HepG2 (cell line): Measurements from ENCODE around the gene ANO10. TPM values are rescaled to one million over a fixed set of nuclear protein-coding genes. Genes with fewer than 3 reads are reported as not detected.

ENCODE experiments used
- ATAC-seq: fragments of 200-7000 bp; cut with Tn5 transposase; 3 replicates; pipeline ENCODE4 v1.9.1; 2020; ENCODE audit warnings: mild to moderate bottlenecking, moderate library complexity
- BruUV-seq: library from RNA; stranded (reverse); fragments of 400-500 nt; replicated peaks from 2 replicates; lab custom pipeline; 2021; lab: Mats Ljungman, UMichigan
- CTCF ChIA-PET: fragments of 300-600 bp; formaldehyde crosslinking; extraction: SDS; loops from one replicate; lab custom pipeline; 2021; ENCODE audit warnings: low total read pairs, inconsistent platforms, low intra/inter-chr PET ratio; lab: Yijun Ruan, JAX
- POLR2A ChIA-PET: fragments of 350-600 bp; sonication (Branson Sonifier 250); formaldehyde crosslinking; loops from one replicate; lab custom pipeline; 2020; ENCODE audit warnings: antibody characterized with exemption, inconsistent platforms; lab: Yijun Ruan, JAX
- DNase-seq: peaks from one replicate; pipeline ENCODE4 v3.0.0-alpha.2; 2015; ENCODE audit warnings: low spot score
- FAIRE-seq: peaks from 3 replicates; lab custom pipeline; 2011; peaks lifted over from hg19 to GRCh38; lab: Jason Lieb, UNC
- H2AFZ ChIP-seq: one replicate; pipeline ENCODE4 v1.6.1; 2011; ENCODE audit warnings: low read length, inconsistent platforms
- H3K27ac ChIP-seq: fragments of 300-600 bp; 3 replicates; pipeline ENCODE4 v1.8.0; 2011; ENCODE audit warnings: mixed run types, mild to moderate bottlenecking, mixed read lengths, low read length, inconsistent platforms; ENCODE audit not compliant: insufficient read depth; ENCODE audit errors: extremely low read length
- H3K27me3 ChIP-seq, 2 experiments: fragments of 200-600 bp in 1 of 2; 2 replicates in 1 of 2; 3 replicates in 1 of 2; pipeline versions ENCODE4 v1.6.0 to v1.8.0; 2011; ENCODE audit warnings: low read length in 2 of 2, mild to moderate bottlenecking in 2 of 2, moderate library complexity in 2 of 2, inconsistent platforms in 1 of 2; ENCODE audit not compliant: insufficient read depth in 2 of 2, control insufficient read depth in 1 of 2
- H3K36me3 ChIP-seq, 2 experiments: fragments of 200-600 bp in 1 of 2; replicated peaks in 1 of 2; 2 replicates in 1 of 2; 3 replicates in 1 of 2; pipeline versions ENCODE4 v1.5.1 to v1.8.0; 2011; ENCODE audit warnings: low read length in 2 of 2, inconsistent platforms in 1 of 2; ENCODE audit not compliant: insufficient read depth in 2 of 2, control insufficient read depth in 1 of 2
- H3K4me1 ChIP-seq: 2 replicates; pipeline ENCODE4 v1.5.1; 2012; ENCODE audit warnings: low read length, inconsistent platforms; ENCODE audit not compliant: insufficient read depth
- H3K4me2 ChIP-seq: 2 replicates; pipeline ENCODE4 v1.6.0; 2011; ENCODE audit warnings: low read depth, low read length, inconsistent platforms
- H3K4me3 ChIP-seq, 3 experiments: fragments of 200-600 bp in 1 of 3; sonication (generic), shearing (Covaris generic) in 1 of 3; replicated peaks in 1 of 3; 2 replicates each; pipeline ENCODE4 v1.5.1; 2011 to 2016; ENCODE audit warnings: low read length in 3 of 3, inconsistent platforms in 2 of 3, low read depth in 2 of 3, mild to moderate bottlenecking in 2 of 3, control low read depth in 1 of 3, mixed read lengths in 1 of 3; ENCODE audit not compliant: insufficient read depth in 1 of 3
- H3K79me2 ChIP-seq: one replicate; pipeline ENCODE4 v1.6.1; 2011; ENCODE audit warnings: low read length, inconsistent platforms; ENCODE audit not compliant: insufficient read depth
- H3K9ac ChIP-seq: 2 replicates; pipeline ENCODE4 v1.6.0; 2011; ENCODE audit warnings: mild to moderate bottlenecking, low read depth, low read length, inconsistent platforms; ENCODE audit not compliant: insufficient read depth
- H3K9me3 ChIP-seq: 2 replicates; pipeline ENCODE4 v1.5.1; 2012; ENCODE audit warnings: mild to moderate bottlenecking, low read length
- H4K20me1 ChIP-seq: 2 replicates; pipeline ENCODE4 v1.6.0; 2011; ENCODE audit warnings: inconsistent platforms, mild to moderate bottlenecking, low read length, moderate library complexity; ENCODE audit not compliant: insufficient read depth
- CSRNP2 ChIP-seq: sonication (generic); formaldehyde crosslinking; conservative IDR thresholded peaks from 2 replicates; pipeline ENCODE4 v1.8.0; 2022; ENCODE audit warnings: low read depth, missing genetic modification reagents
- EZH2 ChIP-seq: conservative IDR thresholded peaks from 2 replicates; pipeline ENCODE4 v1.6.1; 2012; ENCODE audit warnings: mild to moderate bottlenecking, low read depth, low read length, moderate library complexity
- IRF1 ChIP-seq: sonication (generic); formaldehyde crosslinking; IDR thresholded peaks from 2 replicates; pipeline ENCODE4 v1.4.0; 2020; ENCODE audit warnings: low read depth, mild to moderate bottlenecking, missing genetic modification reagents
- IRF9 ChIP-seq: sonication (generic); formaldehyde crosslinking; IDR thresholded peaks from 2 replicates; pipeline ENCODE4 v1.8.0; 2022; ENCODE audit warnings: missing genetic modification reagents, mild to moderate bottlenecking, borderline replicate concordance
- NFE2 ChIP-seq: sonication (generic); formaldehyde crosslinking; IDR thresholded peaks from 2 replicates; pipeline ENCODE4 v1.4.0; 2020; ENCODE audit warnings: missing genetic modification reagents
- PAX8 ChIP-seq: sonication (generic); formaldehyde crosslinking; IDR thresholded peaks from 2 replicates; pipeline ENCODE4 v1.8.0; 2022; ENCODE audit warnings: mild to moderate bottlenecking, missing genetic modification reagents, borderline replicate concordance
- PLRG1 ChIP-seq: fragments of 450-650 bp; conservative IDR thresholded peaks from 2 replicates; pipeline ENCODE4 v1.6.1; 2016
- SIN3A ChIP-seq: IDR thresholded peaks from 2 replicates; pipeline ENCODE4 v1.6.1; 2011; ENCODE audit warnings: low read depth, mild to moderate bottlenecking, control low read depth, low read length, borderline replicate concordance
- STAT5B ChIP-seq: sonication (generic); formaldehyde crosslinking; IDR thresholded peaks from 2 replicates; pipeline ENCODE4 v1.4.0; 2020; ENCODE audit warnings: missing genetic modification reagents
- ZNF274 ChIP-seq: sonication (generic); formaldehyde crosslinking; IDR thresholded peaks from 2 replicates; pipeline ENCODE4 v1.5.1; 2020; ENCODE audit warnings: mild to moderate bottlenecking, missing genetic modification reagents
- ZNF282 ChIP-seq: fragments of 450-650 bp; IDR thresholded peaks from 2 replicates; pipeline ENCODE4 v1.6.1; 2018; ENCODE audit not compliant: partially characterized antibody
- ZNF329 ChIP-seq: sonication (generic); formaldehyde crosslinking; IDR thresholded peaks from 2 replicates; pipeline ENCODE4 v1.9.0; 2021; ENCODE audit warnings: low read depth, mild to moderate bottlenecking, missing genetic modification reagents
- ZNF598 ChIP-seq: sonication (generic); formaldehyde crosslinking; IDR thresholded peaks from 2 replicates; pipeline ENCODE4 v1.5.1; 2020; ENCODE audit warnings: mild to moderate bottlenecking, missing genetic modification reagents, borderline replicate concordance
- ZNF605 ChIP-seq: sonication (generic); formaldehyde crosslinking; IDR thresholded peaks from 2 replicates; pipeline ENCODE4 v1.8.0; 2022; ENCODE audit warnings: mild to moderate bottlenecking, missing genetic modification reagents
- ZNF761 ChIP-seq: sonication (generic); formaldehyde crosslinking; conservative IDR thresholded peaks from 2 replicates; pipeline ENCODE4 v1.4.0; 2020; ENCODE audit warnings: mild to moderate bottlenecking, missing genetic modification reagents
- ZNF776 ChIP-seq: sonication (generic); formaldehyde crosslinking; IDR thresholded peaks from 2 replicates; pipeline ENCODE4 v1.4.0; 2020; ENCODE audit warnings: mild to moderate bottlenecking, missing genetic modification reagents
- whole genome bisulfite sequencing: methylation state at CpG from one replicate; pipeline ENCODE4 v1.1.6; 2017; ENCODE audit warnings: low lambda C conversion rate; 5-methylcytosine and 5-hydroxymethylcytosine counted together
- in situ Hi-C: cut with HindIII; loops from 2 replicates; pipeline ENCODE4 v1.10.0; 2017; ENCODE audit warnings: low pct_unique_long_range_greater_than_20kb; ENCODE audit not compliant: extremely low pct_ligation_motif_present
- intact Hi-C: fragments of 100-400 bp; cut with micrococcal nuclease; formaldehyde crosslinking; loops from one replicate; pipeline ENCODE4 v1.10.0; 2022; ENCODE audit not compliant: unreplicated experiment
- polyA plus RNA-seq, 8 experiments: library from polyadenylated mRNA; depleted of rRNA in 3 of 8; stranded (reverse) in 7 of 8; unstranded in 1 of 8; fragments of >200 nt; fragmentation: Illumina TruSeq in 4 of 8; extraction: Trizol in 4 of 8; gene quantifications; 2 replicates each; pipeline versions ENCODE4 v1.2.1 to v1.2.3, GENCODE V29; 2011 to 2016; ENCODE audit warnings: low read depth in 4 of 8, missing spikeins in 1 of 8, mixed read lengths in 1 of 8; ENCODE audit not compliant: insufficient read depth in 1 of 8
- total RNA-seq, 5 experiments: library from RNA; depleted of rRNA; stranded (reverse); fragments of >200 nt; fragmentation: Illumina TruSeq; extraction: Trizol; gene quantifications; 2 replicates each; pipeline ENCODE4 v1.2.3, GENCODE V29; 2016; ENCODE audit warnings: low read depth in 1 of 5
- TF ChIP-seq, protein P1 (sequence below): sonication (generic); formaldehyde crosslinking; IDR thresholded peaks from 2 replicates; pipeline ENCODE4 v1.4.0; 2020; ENCODE audit warnings: mild to moderate bottlenecking, missing genetic modification reagents, borderline replicate concordance

Gene ANO10
- total and polyA plus RNA-seq, 2 of the 13 experiments (the other 11 are each of a cell fraction or from before 2014, with no cell fraction given) = 10.4 to 13.1 TPM

DNA sequence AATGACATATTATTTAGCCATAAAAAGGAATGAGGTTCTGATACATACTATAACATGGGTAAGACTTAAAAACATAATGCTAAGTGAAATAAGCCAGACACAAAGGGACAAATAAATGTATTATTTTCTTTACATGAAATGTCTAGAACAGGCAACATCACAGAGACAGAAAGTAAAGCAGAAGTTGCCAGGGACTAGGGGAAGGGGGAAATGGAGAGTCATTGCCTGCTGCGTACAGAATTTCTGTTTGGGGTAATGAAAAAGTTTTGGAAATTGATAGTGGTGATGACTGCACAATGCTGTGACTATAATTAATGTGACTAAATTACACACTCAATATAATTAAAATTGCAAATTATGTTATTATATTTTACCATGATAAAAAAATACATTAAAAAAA is 99.9 kb downstream of the ANO10 start:
- ATAC-seq (no peak), FAIRE-seq (no peak), DNase-seq (no peak)
- H3K4me2 ChIP-seq = no peak overlapping the region
- TF ChIP-seq CSRNP2 (CRISPR knock-in tag) = no peak
- no peak for TF ChIP-seq PAX8
- no peak for TF ChIP-seq EZH2
- no peak for TF ChIP-seq IRF9 (CRISPR knock-in tag)
- TF ChIP-seq ZNF605 (CRISPR knock-in tag) = no peak
- TF ChIP-seq ZNF329 (CRISPR knock-in tag) = no peak
- no peak for TF ChIP-seq ZNF776 (CRISPR knock-in tag)
- TF ChIP-seq ZNF282 = no peak
- no peak for TF ChIP-seq ZNF274 (CRISPR knock-in tag)
- TF ChIP-seq SIN3A = no peak
- TF ChIP-seq PLRG1 = no peak
- no peak for TF ChIP-seq STAT5B
- TF ChIP-seq, protein P1, sequence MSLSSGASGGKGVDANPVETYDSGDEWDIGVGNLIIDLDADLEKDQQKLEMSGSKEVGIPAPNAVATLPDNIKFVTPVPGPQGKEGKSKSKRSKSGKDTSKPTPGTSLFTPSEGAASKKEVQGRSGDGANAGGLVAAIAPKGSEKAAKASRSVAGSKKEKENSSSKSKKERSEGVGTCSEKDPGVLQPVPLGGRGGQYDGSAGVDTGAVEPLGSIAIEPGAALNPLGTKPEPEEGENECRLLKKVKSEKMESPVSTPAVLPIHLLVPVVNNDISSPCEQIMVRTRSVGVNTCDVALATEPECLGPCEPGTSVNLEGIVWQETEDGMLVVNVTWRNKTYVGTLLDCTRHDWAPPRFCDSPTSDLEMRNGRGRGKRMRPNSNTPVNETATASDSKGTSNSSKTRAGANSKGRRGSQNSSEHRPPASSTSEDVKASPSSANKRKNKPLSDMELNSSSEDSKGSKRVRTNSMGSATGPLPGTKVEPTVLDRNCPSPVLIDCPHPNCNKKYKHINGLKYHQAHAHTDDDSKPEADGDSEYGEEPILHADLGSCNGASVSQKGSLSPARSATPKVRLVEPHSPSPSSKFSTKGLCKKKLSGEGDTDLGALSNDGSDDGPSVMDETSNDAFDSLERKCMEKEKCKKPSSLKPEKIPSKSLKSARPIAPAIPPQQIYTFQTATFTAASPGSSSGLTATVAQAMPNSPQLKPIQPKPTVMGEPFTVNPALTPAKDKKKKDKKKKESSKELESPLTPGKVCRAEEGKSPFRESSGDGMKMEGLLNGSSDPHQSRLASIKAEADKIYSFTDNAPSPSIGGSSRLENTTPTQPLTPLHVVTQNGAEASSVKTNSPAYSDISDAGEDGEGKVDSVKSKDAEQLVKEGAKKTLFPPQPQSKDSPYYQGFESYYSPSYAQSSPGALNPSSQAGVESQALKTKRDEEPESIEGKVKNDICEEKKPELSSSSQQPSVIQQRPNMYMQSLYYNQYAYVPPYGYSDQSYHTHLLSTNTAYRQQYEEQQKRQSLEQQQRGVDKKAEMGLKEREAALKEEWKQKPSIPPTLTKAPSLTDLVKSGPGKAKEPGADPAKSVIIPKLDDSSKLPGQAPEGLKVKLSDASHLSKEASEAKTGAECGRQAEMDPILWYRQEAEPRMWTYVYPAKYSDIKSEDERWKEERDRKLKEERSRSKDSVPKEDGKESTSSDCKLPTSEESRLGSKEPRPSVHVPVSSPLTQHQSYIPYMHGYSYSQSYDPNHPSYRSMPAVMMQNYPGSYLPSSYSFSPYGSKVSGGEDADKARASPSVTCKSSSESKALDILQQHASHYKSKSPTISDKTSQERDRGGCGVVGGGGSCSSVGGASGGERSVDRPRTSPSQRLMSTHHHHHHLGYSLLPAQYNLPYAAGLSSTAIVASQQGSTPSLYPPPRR (CRISPR knock-in tag) = no peak
- no peak for TF ChIP-seq ZNF761 (CRISPR knock-in tag)
- TF ChIP-seq NFE2 (CRISPR knock-in tag) = no peak
- no peak for TF ChIP-seq IRF1
- TF ChIP-seq ZNF598 (CRISPR knock-in tag) = no peak
- intact Hi-C loops = loop anchor here (10.0 kb wide), 1 partner anchor 683 kb away; no protein-coding TSS in a partner anchor
- no peaks in the 10 kb centered on the region for H3K79me2 ChIP-seq
- H3K9me3 ChIP-seq = 0 out of 2 replicates have a peak, but pooled peaks cover 4% of the 10 kb centered on the region
- H3K36me3 ChIP-seq = no peaks in the 10 kb centered on the region
- 100% methylated on average over 1 of the region's 1 CpG for WGBS
- no peak overlapping the region for H3K4me3 ChIP-seq
- ChIA-PET CTCF (no interaction called here), POLR2A (no interaction called here)
- in situ Hi-C loops = loop anchor here (25.0 kb wide), 1 partner anchor 560 kb away; no protein-coding TSS in a partner anchor
- no peak overlapping the region for H3K27ac ChIP-seq
- BruUV-seq = no TSS peak
- H3K27me3 ChIP-seq = no peaks in the 10 kb centered on the region
- H2AFZ ChIP-seq = no peak overlapping the region
- no peaks in the 10 kb centered on the region for H4K20me1 ChIP-seq
- H3K4me1 ChIP-seq = peaks cover 13% of the 10 kb centered on the region; the same call in 1 of the 2 replicates
- no peak overlapping the region for H3K9ac ChIP-seq
